AG09309 (cell line): ENCODE data around the gene C13orf46.

Source experiments
- DNase-seq: peaks from one replicate; pipeline ENCODE4 v3.0.0-alpha.2; 2010; ENCODE audit warnings: low read depth
- H3K4me3 ChIP-seq: 2 replicates; pipeline ENCODE4 v1.5.1; 2011; ENCODE audit warnings: mild to moderate bottlenecking, low read depth, low read length, moderate library complexity; ENCODE audit not compliant: control insufficient read depth
- TF ChIP-seq, protein P1 (sequence below): IDR thresholded peaks from 2 replicates; pipeline ENCODE4 v1.5.1; 2011; ENCODE audit warnings: mild to moderate bottlenecking, low read depth, low read length, inconsistent platforms; ENCODE audit not compliant: insufficient read depth, control insufficient read depth; ENCODE audit errors: missing control alignments

The C13orf46 gene

DNA sequence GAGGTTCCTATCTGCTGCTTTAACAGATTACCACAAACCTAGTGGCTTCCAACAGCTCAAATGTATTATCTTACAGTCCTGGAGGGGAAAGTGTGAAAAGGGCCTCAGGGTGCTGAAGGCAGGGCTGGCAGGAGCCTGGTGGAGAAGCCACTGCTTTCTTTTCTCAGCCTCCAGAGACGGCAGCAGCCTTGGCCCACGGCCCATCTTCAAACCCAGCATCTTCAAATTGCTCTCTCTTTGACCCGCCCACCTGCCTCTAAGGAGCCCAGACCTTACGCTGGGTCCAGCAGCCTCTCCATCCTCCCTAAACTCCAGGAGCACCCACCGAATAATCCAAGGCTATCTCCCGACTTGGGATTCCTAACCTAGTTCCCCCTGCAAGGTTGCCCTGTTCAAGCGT, 35.6 kb downstream of the C13orf46 start:
- no peak for DNase-seq
- H3K4me3 ChIP-seq, result no peak overlapping the region
- TF ChIP-seq, protein P1, sequence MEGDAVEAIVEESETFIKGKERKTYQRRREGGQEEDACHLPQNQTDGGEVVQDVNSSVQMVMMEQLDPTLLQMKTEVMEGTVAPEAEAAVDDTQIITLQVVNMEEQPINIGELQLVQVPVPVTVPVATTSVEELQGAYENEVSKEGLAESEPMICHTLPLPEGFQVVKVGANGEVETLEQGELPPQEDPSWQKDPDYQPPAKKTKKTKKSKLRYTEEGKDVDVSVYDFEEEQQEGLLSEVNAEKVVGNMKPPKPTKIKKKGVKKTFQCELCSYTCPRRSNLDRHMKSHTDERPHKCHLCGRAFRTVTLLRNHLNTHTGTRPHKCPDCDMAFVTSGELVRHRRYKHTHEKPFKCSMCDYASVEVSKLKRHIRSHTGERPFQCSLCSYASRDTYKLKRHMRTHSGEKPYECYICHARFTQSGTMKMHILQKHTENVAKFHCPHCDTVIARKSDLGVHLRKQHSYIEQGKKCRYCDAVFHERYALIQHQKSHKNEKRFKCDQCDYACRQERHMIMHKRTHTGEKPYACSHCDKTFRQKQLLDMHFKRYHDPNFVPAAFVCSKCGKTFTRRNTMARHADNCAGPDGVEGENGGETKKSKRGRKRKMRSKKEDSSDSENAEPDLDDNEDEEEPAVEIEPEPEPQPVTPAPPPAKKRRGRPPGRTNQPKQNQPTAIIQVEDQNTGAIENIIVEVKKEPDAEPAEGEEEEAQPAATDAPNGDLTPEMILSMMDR, result no peak

DNA sequence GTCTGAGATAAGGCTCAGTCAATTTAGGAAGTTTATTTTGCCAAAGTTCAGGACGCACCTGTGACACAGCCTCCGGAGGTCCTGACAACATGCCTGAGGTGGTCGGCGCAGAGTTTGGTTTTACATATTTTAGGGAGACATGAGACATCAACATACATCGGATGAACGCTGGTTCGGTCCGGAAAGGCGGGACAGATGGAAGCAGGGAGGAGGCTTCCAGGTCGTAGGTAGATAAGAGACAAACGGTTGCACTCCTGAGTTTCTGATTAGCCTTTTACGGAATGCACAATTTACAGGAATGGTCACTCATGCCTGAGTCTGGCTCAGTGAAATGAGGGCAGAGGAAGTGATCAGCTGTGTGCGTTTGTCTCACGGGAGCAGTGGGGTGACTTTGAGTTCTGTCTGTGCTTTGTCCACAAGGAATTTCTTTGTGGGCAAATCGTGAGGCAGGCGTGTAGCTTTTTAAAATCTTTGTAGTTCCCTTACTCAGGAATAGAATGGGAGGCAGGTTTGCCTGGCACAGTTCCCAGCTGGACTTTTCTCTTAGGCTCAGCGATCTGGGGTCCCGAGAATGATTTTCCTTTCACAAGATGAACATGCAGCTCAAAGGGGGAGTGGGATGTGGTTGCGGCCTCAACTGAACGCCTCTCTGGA, 36.2 kb downstream of the C13orf46 start:
- no peak for DNase-seq
- TF ChIP-seq, protein P1, result no peak
- no peak overlapping the region for H3K4me3 ChIP-seq

DNA sequence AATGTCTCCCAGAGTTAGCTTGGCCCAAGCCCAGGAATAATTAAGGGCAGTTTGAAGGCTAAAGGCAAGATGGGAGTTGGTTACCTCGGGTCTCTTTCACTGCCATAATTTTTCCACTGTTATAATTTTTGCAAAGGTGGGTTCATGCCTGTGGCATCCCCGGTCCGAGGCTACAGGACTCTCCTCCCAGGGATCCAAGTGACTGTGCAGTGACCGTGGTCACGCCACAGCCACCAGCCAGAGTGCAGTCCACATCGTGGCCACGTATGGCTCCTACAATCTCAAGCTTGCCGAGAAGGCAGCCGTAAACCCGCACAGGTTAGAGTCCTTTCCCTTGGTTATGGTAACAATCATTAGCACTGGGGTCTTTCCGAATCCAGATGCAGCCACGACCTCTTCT, 36.8 kb downstream of the C13orf46 start:
- TF ChIP-seq, protein P1, result no peak
- no peak for DNase-seq
- H3K4me3 ChIP-seq, result no peak overlapping the region

DNA sequence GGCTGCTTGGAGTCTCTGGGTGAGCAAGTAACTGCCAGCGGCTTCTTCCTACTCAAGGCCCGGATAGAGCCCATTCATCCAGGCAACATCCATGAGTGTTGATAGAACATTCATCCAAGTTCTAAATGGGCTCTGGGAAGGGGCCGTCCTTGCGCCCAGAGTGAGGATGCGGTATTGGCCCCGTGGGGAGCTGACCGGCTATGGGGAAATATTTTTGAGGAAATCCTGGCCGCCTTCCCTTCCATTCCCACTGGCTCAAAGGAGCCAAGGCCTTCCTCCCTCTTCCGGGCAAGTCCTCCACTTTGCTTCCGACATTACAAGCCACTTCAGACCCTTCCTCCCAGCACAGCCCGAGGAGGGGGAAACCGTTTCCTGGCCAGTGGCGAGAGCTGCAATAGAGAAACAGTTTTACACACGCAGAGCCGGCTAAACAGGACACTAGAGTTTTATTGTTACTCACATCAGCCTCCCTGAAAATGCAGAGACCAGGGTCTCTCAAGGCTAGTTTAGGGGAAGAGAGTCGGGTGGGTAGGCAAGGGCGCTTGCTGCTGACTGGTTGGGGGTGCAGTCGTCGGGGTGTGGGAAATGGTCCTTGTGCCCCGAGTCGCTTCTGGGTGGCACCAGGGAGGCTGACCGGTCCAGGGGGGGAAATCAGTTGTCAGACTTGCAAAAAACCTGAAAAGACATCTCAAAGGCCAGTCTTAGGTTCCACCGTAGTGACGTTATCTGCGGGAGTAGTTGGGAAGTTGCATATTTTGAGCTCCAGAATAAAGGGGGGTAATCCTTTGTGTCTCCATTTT, 37.5 kb downstream of the C13orf46 start:
- no peak for DNase-seq
- TF ChIP-seq, protein P1, result no peak

DNA sequence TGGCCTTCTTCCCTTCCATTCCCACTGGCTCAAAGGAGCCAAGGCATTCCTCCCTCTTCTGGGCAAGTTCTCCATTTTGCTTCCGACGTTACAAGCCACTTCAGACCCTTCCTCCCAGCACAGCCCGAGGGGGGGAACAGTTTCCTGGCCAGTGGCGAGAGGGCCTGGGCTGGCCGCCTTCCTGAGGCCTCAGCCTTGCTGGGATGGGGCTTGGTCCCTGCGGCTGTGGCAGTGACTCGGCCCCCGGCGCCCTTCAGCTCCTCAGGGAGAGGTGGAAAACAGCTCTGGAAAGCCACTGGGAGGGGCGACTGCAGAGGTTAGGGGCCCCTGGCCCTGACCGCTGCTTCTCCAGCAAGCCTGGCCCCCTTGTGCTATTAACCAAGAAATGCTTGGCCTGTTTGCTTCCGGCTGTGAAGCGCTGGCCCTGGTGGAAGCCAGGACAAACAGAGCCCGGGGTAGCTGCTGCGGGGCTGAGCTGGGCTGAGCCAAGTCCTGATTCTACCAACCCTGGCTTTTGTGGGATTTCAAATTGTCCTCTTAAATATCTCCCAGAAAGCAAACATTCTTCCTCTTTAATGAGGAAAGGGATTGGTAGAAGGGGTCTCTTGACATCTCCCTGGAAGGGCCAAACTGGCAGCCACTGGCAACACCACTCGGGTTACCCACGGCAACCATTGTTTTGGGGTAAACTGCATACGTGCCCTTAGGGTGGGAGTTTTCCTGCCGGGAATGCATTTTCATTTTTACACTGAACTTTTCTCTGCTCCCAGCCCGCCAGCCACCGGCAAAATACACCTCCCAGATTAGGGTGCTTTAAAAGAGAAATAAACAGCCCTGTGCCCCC, 38.7 kb downstream of the C13orf46 start:
- H3K4me3 ChIP-seq, result no peak overlapping the region
- TF ChIP-seq, protein P1, result no peak
- no peak for DNase-seq

More for the DNA sequence above, 37.5 kb downstream of the C13orf46 start:
- no peak overlapping the region for H3K4me3 ChIP-seq

DNA sequence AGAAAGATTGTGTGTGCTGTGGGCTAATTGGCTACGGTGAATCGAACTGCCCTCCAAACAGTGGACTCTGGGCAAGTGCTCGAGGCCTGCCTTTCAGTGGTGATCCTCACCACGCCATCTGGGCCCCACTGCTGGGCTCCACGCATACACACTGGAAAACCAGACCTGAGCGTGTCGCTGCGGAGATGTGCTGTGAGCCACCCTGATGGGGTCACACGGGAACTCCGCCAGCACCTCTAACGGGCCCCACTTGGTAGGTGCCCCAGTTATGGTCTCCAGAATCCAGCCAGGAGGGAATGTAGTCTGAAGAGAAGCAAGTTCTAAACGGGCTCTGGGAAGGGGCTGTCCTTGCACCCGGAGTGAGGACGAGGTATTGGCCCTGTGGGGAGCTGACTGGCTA, 39.3 kb downstream of the C13orf46 start:
- no peak overlapping the region for H3K4me3 ChIP-seq
- TF ChIP-seq, protein P1, result no peak
- no peak for DNase-seq
